Measurements from ENCODE around the gene MAGI2.
"Not testable (repeated sequence)": the region's sequence is repeated elsewhere in the genome, so short reads cannot be mapped to it uniquely, and the experiment has no call there.

MAGI2 gene

DNA sequence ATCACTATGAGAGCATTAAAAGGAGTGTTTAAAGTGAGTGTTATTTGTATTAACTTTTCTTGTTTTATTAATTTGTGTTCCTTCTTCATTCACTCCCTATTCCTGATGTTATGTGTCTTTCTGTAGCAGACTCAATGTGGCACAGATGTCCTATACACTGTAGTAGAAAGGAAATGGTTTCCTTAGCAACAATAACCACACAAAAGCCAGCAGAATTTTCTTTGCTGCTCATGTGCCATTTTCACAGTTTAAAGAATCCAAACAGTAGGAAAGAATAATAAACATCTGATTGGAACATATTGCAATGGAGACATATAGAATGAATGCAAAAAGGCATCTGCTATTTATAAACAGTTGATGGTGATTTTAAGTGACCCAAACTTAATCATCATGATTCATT, 891.3 kb downstream of the MAGI2 start:
- DNase-seq (ENCODE audit: low read depth in 2 of 2): no peak

DNA sequence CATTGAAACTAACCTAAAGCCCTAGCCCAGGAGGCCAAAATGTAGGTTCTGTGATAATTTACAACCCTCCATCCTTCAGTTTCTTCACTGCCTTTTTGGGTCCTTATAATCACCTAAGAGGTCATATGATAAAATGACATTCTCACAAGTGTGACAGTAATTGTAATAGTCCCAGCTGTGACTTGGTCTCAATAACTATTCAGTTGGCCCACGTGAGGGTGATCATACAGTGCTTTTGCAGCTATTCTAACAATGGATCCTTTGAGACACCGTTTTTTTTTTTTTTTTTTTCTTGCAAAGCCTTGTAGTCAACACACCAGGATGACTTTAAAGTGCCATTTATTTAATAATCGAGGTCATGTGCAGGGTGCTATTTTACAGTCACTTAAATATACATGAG, 894.9 kb downstream of the MAGI2 start:
- DNase-seq (ENCODE audit: low read depth in 2 of 2): no peak

GRCh38 chr7:78543976-78544375, 909.5 kb downstream of the MAGI2 start:
- DNase-seq (ENCODE audit: low read depth in 2 of 2): no peak

GRCh38 chr7:78542981-78543380, 910.5 kb downstream of the MAGI2 start:
- DNase-seq (ENCODE audit: low read depth in 2 of 2): no peak

GRCh38 chr7:78542541-78542940, 910.9 kb downstream of the MAGI2 start:
- DNase-seq (ENCODE audit: low read depth in 2 of 2): no peak

- no peak for DNase-seq (ENCODE audit: low read depth in 2 of 2)
Measured at GRCh38 chr7:78539825-78540224, 913.6 kb downstream of the MAGI2 start.

DNA sequence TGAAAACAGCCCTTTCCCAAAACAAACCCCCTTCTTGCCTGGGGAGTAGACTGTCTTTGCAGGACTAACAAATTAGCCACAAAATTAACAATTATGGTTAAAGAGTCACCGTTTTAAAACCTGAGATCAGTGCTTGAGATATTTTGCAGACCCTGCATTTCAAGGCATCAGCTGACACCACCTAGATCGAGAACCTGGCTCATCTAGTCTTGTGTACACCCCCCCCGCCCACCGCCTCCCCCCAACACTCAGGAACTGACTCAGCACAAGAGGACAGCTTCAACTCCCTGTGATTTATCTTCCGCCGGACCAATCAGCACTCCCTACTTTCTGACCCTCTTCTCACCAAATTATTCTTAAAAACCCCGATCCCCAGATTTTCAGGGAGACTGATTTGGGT, 917.8 kb downstream of the MAGI2 start:
- no peak for DNase-seq (ENCODE audit: low read depth in 2 of 2)

DNA sequence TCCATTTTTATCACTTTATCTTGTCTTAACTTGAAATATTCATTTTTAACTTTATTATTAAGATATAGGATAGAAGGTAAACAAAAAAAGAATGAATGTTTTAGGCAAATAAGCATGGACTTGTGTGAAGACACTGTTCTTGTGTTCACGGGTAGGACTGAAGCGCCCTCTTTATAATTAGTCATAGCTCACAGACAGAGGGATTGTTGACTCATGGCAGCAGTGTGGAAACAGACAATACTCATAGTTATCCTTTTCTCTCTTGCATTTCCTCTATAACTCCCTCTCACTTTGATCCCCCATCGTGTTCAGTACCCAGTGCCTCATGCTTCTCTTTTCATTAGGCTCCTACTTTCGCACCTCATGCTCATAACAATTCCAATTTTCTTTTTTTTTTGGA, 923.1 kb downstream of the MAGI2 start:
- no peak for DNase-seq (ENCODE audit: low read depth in 2 of 2)

DNA sequence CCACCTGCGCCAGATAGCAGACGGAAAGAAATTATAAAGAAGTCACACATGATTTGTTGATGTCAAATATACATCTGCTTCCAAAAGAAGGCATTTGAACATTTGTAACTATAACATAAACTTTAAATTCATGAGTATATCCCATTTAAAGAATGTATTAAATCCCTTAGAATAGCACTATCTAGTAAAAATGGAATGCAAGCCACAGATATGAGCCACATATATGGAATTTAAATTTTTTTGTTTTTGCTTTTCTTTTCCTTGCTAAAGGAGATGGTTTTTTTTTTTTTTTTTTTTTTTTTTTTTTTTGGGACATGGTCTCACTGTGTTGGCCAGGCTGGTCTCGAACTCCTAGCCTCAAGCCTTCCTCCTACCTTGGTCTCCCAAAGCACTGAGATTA, 924.1 kb downstream of the MAGI2 start:
- DNase-seq (ENCODE audit: low read depth in 2 of 2): no peak

GRCh38 chr7:78528964-78529363, 924.5 kb downstream of the MAGI2 start:
- no peak for DNase-seq (ENCODE audit: low read depth in 2 of 2)

GRCh38 chr7:78523930-78524329, 929.5 kb downstream of the MAGI2 start:
- DNase-seq (ENCODE audit: low read depth in 2 of 2): no peak

DNA sequence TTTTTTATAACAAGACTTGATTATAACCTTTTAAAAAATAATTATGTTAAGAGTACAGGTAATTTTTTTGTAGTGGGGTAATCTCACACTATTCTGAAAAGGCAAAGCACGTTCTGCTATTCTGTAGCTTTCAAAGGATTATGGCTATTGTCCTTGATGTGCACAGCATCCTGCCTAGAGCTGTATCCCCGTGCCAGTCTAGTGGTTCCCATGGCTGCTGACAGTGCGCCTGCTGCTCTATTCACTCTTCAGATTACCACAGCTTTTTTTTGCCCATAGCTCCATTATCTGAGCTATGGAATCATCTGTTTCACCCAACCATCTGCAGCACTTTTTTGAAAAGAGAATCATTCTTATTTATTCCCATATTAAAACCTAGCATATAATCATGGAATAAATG, 931.5 kb downstream of the MAGI2 start:
- DNase-seq (ENCODE audit: low read depth in 2 of 2): no peak

GRCh38 chr7:78516450-78516849, 937.0 kb downstream of the MAGI2 start:
- no peak for DNase-seq (ENCODE audit: low read depth in 2 of 2)

GRCh38 chr7:78514634-78515033, 938.8 kb downstream of the MAGI2 start:
- DNase-seq (ENCODE audit: low read depth in 2 of 2): no peak

DNA sequence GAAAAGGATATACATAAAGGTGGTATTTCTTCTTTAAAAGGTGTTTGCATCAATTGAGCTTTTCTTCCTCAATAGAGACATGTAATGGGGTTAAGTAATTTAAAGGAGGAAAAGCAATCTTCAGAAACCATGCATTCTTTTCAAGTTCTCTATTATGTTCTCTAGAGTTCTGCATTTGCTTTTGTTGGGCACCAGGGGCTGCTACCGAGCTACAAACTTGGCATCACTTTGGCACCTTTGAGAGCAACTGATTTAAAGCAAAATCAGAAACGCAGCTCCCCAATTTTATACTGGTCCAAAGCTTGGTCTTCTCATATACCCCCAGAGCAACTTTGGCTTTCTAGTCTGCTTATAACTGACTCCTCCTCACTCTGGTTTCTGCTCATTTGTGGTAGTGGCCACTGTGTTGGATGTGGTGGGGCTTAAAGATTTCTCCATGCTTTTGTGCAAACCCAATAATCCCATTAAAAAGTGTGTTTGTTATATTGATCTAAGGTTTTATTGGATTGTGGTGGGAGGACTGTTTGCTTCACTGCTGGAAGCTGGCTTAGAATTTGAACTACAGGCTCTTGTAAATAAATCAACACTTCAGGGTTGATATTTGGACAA, 942.8 kb downstream of the MAGI2 start:
- no peak for DNase-seq (ENCODE audit: low read depth in 2 of 2)

DNA sequence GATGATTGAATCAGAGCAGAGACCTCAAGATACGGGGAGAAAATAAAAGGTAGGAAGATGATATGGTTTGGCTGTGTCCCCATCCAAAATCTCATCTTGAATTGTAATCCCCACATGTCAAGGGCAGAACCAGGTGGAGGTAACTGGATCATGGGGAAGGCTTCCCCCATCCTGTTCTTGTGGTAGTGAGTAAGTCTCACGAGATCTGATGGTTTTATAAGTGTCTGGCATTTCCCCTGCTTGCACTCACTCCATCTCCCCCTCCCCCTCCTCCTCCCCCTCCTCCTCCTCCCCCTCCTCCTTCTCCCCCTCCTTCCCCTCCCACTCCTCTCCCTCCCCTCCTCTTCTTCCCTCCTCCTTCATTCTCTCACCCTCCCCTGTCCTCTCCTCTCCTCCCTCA, 950.2 kb downstream of the MAGI2 start:
- not testable (repeated sequence) for DNase-seq (ENCODE audit: low read depth in 2 of 2)

GRCh38 chr7:78501064-78501463, 952.4 kb downstream of the MAGI2 start:
- DNase-seq (ENCODE audit: low read depth in 2 of 2): no peak

GRCh38 chr7:78499971-78500370, 953.5 kb downstream of the MAGI2 start:
- DNase-seq (ENCODE audit: low read depth in 2 of 2): no peak

DNA sequence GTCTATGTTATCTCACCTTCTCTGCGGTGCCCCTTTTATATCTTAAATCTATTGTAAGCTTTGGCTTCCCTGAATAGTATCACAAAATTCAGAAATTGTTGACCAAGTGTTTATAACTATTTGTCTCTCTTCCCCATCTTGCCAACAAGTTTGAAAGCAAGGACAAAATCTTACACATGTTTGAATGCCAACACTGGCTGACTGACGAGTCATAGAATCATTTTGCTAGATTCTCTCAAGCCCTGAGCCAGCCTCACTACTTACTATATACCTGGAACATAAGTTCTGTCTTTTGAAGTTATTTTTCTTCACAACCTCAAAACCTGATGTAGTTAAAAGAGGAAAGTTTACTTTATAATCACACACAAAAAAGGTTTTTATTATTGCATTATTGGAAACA, 954.2 kb downstream of the MAGI2 start:
- no peak for DNase-seq (ENCODE audit: low read depth in 2 of 2)

DNA sequence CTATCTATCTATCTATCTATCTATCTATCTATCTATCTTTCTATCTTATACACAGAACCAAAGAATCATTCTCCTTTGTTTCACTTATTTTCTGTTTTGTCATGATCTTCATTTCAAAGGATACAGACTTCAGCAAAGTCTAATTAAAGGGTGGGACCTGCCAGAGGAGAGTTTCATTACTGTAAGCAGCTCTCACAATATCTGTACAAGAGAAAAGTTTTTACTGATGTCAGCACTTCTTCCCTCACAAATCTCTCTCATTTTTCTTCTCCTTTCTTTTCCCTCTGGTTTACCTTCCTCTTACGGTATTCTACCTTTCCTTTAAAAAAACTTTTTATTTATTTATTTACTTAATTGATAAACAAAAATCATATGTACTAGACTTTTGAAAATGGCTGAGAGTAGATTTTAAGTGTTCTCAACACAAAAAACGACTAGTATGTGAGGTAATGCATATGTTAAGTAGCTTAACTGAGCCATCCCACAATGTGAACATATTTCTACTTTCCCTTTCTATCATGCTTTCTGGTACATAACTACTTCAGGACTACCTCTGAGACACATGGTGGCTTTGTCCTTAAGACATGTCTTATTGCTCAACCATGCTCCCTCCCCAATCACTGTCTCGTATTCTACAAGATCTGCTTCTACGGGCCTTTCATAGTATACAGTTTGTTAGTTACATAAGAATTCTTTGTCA, 955.6 kb downstream of the MAGI2 start:
- DNase-seq (ENCODE audit: low read depth in 2 of 2): no peak

DNA sequence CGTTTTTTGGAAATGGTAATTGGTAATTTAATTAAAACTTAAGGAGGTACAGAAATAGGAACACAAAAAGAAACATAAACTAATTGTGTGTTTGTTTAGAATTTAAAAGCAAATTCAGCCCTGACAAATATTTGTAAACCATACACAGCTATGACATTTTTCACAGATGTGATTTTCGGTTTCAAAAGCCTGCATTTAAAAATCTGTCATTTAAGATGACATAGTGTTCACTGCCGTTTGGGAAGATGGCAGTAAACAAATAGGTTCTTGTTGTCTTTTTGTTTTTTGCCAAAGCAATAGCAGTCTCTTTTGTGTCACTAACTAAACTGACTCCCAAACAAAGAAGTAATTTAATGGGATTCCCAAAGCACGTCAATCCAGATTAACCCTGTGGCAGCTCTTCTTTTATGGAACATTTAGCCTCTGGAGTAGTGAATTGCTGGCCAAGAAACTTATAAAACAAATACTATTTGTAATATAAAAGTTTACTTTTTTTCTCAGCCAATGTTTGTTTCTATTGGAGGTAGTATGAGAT, 957.3 kb downstream of the MAGI2 start:
- no peak for DNase-seq (ENCODE audit: low read depth in 2 of 2)

DNA sequence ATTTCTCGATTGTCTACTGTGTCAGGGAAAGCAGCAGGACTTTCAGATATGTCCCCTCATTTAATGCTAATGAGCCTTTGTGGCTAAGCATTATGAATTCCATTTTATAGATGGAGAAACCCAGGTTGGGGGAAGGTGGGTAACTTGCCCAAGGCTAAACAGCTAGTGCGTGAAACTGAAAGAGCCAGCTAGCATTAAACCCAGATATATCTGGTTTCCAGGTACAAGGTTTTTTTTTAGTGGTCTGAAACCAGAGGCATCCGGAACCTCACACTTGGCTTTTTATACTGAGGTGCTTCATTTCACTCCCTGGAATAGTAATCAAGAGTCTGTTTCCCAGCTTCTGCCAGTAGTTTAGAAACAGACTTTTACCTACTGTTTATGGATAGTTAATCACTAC, 960.1 kb downstream of the MAGI2 start:
- no peak for DNase-seq (ENCODE audit: low read depth in 2 of 2)

- DNase-seq (ENCODE audit: low read depth in 2 of 2): no peak
Measured at GRCh38 chr7:78492146-78492545, 961.3 kb downstream of the MAGI2 start.

DNA sequence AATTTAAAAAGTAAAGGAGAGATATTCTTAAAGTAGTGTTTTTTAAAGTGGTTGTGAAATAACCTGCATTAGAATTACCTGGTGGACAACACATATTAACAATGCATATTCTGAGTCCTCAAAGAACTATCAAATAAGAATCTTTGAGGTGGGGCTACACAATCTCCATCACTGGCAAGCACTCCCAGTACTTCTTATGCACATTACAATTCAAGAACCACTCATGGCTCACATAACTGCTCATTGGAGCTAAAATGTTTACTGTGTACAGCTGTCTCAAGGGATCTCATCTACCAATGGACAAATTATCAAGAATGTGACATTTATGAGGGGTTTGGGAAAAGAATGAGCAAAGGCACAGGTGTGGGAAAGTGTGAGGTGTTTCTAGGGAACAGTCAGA, 962.9 kb downstream of the MAGI2 start:
- no peak for DNase-seq (ENCODE audit: low read depth in 2 of 2)

Measured in stimulated activated CD8-positive, alpha-beta memory T cell treated with anti-CD3 and anti-CD28 coated beads, Interleukin-2, amount 100 ng/mL, for 48 hours (primary cell).